ENCODE measurements around the gene CNOT8.

DNA sequence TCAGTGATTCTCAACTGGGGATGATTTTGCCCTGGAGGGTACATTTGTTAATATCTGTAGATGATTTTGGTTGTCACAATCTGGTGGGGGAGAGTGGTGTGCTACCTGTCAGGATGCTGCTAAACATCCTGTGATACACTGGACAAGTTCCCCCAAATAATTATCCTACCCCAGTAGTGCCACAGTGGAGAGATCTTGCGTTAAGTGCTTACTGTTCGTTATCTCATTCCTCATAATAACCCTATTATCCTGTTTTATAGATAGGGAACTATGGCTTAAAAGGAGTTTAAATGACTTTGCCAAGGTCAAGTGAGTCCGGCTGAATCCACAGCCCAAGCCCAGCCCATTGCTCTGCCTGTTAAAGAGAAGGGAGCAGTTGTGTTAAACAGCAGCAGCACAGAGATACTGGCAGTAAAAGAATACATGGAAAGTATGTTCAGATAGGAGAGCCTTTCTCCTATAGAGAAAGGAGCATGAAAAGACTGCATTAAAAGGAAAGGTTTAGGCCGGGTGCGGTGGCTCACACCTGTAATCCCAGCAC is 15.4 kb downstream of the CNOT8 start:
- TF ChIP-seq HNRNPL (IDR thresholded peaks at IDR 0.05; ENCODE audit: low read depth, low read length) (no peak), ELF1 (tag; IDR thresholded peaks at IDR 0.05) (no peak), KDM1A (IDR thresholded peaks at IDR 0.05) (no peak), CTCF (IDR thresholded peaks at IDR 0.05 in 2 of 3, conservative IDR thresholded peaks at IDR 0.05 in 1 of 3; ENCODE audit: insufficient read depth in 2 of 3, low read depth in 1 of 3, low read length in 3 of 3) (no peak), IFI16 (CRISPR knock-in tag; IDR thresholded peaks at IDR 0.05) (no peak), EZH2 (IDR thresholded peaks at IDR 0.05; ENCODE audit: borderline replicate concordance, low read depth, low read length) (no peak), MCM2 (IDR thresholded peaks at IDR 0.05; ENCODE audit: low read depth) (no peak)
